HL-60/S4 (cell line): ENCODE results near the gene STK17B.

Experiments used
- in situ Hi-C: fragments of 300-500 bp; cut with MboI; formaldehyde crosslinking; loops from 2 replicates; pipeline ENCODE4 v1.14.3; 2022; ENCODE audit warnings: low sequenced_read_pairs

Gene STK17B

GRCh38 chr2:196184921-196185320, 13.5 kb upstream of the STK17B start:
- in situ Hi-C loops: no loop called here

- in situ Hi-C loops: no loop called here
Observed at GRCh38 chr2:196183528-196184231, 12.3 kb upstream of the STK17B start.

- in situ Hi-C loops: no loop called here
Observed at GRCh38 chr2:196183172-196183473, 11.7 kb upstream of the STK17B start.

GRCh38 chr2:196182439-196183171, 11.2 kb upstream of the STK17B start:
- in situ Hi-C loops: no loop called here

- in situ Hi-C loops: no loop called here
Observed at GRCh38 chr2:196181484-196181883, 10.1 kb upstream of the STK17B start.

GRCh38 chr2:196177124-196177523, 5.7 kb upstream of the STK17B start:
- in situ Hi-C loops: no loop called here

- in situ Hi-C loops: no loop called here
Observed at GRCh38 chr2:196176142-196176738, 4.9 kb upstream of the STK17B start.

- in situ Hi-C loops: loop anchor here (5.0 kb wide), 1 partner anchor 98 kb away; no protein-coding TSS in a partner anchor
Observed at GRCh38 chr2:196174404-196174803, 3.0 kb upstream of the STK17B start.

GRCh38 chr2:196173505-196173904, 2.1 kb upstream of the STK17B start:
- in situ Hi-C loops: loop anchor here (5.0 kb wide), 1 partner anchor 99 kb away; no protein-coding TSS in a partner anchor

- in situ Hi-C loops: loop anchor here (5.0 kb wide), 1 partner anchor 99 kb away; no protein-coding TSS in a partner anchor
Observed at GRCh38 chr2:196172951-196173350, 1.6 kb upstream of the STK17B start.

GRCh38 chr2:196171946-196172345, 568 bp upstream of the STK17B start:
- in situ Hi-C loops: loop anchor here (5.0 kb wide), 1 partner anchor 100 kb away; no protein-coding TSS in a partner anchor

- in situ Hi-C loops: loop anchor here (5.0 kb wide), 1 partner anchor 102 kb away; no protein-coding TSS in a partner anchor
Observed at GRCh38 chr2:196170606-196171247, 651 bp downstream of the STK17B start.

GRCh38 chr2:196170213-196170605, 1.2 kb downstream of the STK17B start:
- in situ Hi-C loops: loop anchor here (5.0 kb wide), 1 partner anchor 102 kb away; no protein-coding TSS in a partner anchor

GRCh38 chr2:196169516-196169915, 1.9 kb downstream of the STK17B start:
- in situ Hi-C loops: no loop called here

- in situ Hi-C loops: no loop called here
Observed at GRCh38 chr2:196168181-196168580, 3.2 kb downstream of the STK17B start.

- in situ Hi-C loops: no loop called here
Observed at GRCh38 chr2:196167666-196168065, 3.7 kb downstream of the STK17B start.

- in situ Hi-C loops: no loop called here
Observed at GRCh38 chr2:196166876-196167275, 4.5 kb downstream of the STK17B start.

- in situ Hi-C loops: no loop called here
Observed at GRCh38 chr2:196165016-196165415, 6.4 kb downstream of the STK17B start.

- in situ Hi-C loops: no loop called here
Observed at GRCh38 chr2:196163285-196163684, 8.1 kb downstream of the STK17B start.

GRCh38 chr2:196162586-196163175, 8.7 kb downstream of the STK17B start:
- in situ Hi-C loops: no loop called here

- in situ Hi-C loops: no loop called here
Observed at GRCh38 chr2:196160946-196161345, 10.4 kb downstream of the STK17B start.
